GOT3 (cell line): Measurements from ENCODE around the gene FGFRL1.

ENCODE experiments used
- DNase-seq: peaks from one replicate; lab custom pipeline; 2025; ENCODE audit warnings: mixed read lengths; lab: John Stamatoyannopoulos, UW

The FGFRL1 gene

DNA sequence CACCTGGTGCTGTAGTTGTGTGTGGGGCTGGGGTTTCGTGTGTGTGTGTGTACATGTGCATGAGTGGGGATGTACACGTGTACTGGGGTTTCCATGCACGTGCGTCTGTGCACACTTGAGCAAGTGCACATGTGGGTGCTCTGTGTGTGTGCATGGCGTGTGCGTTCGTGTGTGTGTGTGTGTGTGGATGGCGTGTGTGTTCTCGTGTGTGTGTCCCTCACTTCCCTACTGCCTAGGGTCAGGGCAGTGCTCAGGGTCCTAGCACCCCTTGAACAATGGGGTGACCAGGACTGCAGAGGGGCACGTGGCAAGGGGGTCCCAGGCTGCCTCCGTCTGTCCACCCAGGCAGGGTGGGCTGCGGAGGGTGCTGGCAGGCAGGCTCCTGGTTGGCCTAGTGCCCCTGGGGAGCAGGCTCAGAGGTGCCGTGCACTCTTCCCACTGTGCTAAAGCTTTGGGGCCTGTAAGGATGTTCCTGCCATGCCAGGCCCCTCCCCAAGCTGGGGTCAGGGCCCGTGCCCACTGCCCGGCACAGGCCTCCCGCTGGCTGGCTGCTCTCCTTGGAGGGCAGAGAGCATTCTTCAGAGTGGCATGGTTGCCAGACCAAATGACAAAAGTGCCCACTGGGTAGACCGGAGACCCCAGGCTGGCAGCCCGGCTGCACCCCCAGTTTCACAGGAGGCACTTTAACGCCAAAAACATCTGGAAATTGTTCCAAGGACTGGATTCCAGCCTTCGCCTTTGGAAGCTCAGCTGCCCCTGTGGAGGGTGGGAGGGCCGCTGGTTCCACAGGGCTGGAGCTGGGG is 29.1 kb downstream of the FGFRL1 start:
- no peak for DNase-seq

DNA sequence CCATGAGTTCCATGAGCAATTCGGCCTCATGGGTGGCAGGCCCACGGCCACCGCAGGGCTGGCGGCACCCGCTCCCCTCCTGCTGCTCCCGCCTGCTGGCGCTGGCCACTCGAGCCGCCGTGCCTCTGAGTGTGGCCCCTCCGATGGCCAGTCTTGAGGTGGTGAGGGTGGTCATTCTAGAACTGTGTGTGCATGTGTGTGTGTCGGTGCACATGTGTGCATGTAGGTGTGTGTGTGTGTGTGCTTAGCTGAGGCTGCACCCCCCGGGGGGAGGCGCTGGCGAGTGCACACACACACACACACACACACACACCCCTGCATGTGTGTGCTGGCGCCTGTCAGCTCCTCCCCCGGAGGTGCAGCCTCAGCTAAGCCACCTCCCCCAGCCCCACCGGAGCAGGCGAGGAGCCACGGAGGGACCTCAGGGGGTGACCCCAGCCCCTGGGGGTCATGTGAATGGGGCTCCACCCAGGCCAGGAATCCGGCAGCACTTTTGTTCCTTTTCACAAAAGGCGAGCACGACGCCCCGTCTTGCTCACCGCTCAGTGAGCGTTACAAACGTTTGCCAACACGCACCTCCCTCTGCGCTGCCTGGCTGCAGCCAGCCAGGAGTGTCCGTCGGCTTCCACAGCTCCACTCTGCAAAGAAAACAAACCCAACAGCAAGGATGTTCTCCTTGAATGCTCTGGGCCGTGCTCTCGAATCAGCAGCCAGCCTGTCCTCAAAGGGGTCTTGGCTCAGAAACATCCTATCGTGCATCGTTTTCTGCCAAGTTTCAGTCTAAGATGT is 29.9 kb downstream of the FGFRL1 start:
- DNase-seq, result no peak

DNA sequence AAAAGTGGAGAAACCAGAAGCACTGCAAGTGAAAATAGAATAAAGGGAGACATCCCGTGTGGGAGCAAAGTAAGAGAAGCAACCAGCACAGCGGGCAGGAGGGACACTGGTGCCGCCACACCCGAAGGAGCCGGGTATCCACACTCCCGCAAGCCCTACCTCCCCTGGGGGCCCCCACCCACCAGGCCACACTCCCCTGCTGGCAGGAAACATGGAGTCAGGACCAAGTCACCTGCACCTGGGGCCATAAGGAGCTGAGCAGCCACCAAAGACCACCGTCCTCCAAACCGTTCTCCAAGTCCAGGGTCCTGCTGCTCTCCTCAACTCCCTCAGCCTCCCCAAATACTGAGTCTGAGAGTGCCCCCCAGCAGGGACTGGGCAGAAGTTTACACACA is 30.5 kb downstream of the FGFRL1 start:
- DNase-seq, result no peak

DNA sequence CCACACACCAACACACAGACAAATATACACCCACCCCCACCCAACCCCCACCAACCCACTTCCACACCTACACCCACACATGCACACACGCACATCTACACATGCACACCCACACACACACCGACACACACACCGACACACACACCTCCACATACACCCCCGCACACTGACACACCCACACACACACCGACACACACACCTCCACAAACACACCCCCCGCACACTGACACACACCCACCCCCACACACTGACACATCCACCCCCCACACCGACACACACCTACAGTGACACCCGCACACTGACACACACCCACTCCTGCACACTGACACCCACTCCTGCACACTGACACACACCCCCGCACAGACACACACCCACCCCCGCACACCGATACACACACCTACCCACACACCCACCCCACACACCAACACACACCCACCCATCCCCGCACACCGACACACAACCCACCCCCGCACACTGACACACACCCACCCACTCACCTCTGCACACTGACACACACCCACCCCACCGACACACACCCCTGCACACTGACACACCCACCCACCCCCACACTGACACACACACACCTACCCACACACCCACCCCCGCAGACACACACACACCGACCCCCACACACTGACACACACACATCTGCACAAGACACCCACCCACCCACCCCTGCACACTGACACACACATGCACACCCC is 31.1 kb downstream of the FGFRL1 start:
- DNase-seq, result no peak

DNA sequence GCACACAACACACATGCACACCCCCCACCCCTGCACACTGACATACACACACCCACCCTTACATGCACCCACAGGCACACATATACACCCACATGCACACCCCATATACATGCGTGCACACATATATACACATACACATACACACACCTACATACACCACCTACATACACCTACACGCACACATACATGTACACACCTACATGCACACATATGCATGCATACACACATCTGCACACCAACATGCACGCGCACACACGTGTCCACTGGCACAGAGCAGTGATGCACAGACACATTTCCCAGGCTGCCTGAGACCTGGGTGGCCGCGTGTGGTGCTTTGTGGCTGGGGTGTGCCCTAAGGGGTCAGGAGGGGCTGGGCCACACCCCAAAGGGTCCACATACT is 31.7 kb downstream of the FGFRL1 start:
- DNase-seq, result no peak

DNA sequence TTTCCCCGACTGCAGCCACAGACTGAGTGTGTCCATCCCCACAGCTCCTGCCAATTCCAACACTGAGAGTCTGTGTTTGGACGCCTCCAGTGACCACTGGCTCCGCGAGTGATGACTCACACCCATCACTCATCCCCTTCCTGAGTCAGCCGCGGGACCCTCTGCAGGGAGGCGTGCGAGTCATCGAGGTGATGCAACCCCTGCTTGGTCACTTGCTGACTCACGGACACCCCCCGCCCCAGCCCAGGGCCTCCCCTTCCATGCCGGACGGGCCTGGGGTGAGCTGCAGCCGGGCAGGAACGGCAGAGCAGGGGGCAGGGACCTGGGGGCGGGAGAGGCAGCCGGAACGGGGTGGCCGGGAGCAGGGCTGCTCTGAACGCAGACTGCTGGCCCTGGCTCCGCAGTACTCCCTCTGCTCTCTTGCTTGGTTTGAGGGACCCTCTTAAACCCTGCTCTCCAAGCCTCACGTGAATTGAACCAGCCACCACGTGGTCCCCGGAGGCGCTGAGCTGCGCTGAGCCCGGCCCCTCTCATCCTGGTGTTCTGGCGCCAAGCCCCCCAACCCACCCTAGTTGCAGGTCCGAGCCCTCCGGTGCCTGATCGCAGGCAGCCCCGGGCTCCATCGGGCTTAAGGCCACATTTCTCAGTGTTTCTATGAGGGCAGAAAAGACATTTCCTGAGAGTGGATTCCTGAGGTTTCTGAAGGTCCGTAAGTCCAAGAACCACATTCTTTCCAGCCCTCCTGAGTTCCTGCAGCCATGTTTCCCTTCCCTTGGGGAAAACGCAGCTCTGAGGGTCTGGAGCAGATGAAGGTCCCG is 32.4 kb downstream of the FGFRL1 start:
- peak; percentile 94 for DNase-seq

DNA sequence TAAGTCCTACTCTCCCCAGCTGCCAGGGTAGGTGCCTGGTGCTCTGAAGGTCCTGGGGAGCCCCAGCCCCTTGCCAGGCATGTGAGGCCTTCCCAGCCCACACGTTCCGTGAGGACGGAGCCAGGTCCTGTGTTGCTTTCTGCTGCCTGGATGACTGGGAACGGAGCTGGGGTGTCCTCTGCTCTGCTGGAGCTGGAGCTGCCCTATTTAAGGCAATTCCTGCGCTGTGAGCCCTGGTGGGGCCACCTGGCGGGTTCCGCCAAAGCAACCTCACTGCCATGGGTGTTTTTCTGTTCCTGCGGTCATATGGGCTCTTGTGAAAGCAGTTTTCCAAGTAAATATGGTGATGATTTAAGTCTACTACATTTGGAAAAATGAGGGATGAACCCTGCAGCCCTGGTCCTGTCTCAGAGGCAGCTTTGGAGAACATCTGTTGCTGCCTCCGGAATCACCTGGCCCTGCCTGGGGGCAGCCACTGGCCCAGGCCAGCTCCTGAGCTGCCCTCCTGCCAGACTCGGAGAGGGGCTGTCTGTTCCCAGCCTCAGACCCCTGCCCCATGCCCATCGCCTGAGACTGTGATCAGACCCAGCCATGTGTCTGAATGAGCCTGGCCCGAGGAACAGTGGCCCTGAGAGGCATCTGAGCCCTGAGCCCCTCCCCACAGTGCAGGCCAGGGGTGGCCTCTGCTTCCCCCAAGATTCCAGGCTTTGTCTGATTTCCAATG is 33.2 kb downstream of the FGFRL1 start:
- no peak for DNase-seq

DNA sequence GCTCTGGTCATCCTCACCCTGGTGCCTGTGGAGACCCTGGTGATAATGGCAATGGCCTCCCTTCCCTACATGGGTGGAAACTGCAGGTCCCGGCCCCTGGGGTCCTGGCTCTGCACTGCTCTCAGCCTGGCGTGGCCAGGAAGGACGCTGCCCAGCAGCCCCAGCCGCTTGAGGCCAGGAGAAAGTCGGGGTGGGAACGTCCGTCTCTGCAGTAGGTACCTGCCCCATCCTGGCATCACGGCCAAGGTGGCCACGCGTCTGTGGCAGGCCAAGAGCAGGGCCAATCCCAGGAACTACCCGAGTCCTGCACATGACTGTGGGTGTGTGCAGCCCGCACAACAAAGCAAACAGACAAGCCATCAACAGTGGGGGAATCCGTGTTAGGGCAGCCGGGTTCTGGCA is 33.8 kb downstream of the FGFRL1 start:
- DNase-seq, result no peak

DNA sequence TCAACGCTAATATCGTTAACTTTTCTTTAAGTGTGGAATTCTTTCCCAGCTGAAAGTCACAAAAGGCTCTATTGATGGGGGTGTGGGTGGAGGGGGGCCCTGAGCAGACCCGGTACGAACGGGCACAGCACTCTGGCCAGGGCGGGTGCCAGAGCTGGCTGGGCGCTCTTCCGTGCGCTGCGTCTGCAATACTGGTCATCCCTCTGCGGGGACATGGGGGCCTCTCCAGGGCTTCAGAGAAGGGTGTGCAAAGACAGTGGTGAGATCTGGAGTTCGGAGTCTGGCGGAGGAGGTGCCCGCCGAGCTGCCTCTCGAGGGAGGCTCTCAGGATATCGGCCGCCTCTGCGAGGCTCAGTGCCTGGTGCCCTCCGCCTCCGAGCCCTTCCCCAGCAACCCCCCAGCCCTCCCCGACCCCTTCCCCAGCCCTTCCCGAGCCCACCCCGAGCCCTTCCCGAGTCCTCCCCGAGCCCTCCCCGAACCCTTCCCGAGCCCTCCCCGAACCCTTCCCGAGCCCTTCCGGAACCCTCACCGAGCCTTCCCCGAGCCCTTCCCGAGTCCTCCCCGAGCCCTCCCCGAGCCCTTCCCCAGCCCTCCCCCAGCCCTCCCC is 34.3 kb downstream of the FGFRL1 start:
- no peak for DNase-seq

DNA sequence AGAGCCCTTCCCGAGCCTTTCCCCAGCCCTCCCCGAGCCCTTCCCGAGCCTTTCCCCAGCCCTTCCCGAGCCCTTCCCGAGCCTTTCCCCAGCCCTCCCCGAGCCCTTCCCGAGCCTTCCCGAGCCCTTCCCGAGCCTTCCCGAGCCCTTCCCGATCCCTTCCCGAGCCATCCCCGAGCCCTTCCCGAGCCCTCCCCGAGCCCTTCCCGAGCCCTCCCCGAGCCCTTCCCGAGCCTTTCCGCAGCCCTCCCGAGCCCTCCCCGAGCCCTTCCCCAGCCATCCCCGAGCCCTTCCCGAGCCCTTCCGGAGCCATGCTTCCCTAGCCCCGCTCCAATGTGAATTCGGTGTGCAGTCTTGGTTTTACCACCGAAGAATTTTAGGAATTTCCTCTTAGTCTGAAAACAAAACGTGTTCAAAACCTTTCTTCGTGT is 35.2 kb downstream of the FGFRL1 start:
- DNase-seq, result peak; percentile 38

DNA sequence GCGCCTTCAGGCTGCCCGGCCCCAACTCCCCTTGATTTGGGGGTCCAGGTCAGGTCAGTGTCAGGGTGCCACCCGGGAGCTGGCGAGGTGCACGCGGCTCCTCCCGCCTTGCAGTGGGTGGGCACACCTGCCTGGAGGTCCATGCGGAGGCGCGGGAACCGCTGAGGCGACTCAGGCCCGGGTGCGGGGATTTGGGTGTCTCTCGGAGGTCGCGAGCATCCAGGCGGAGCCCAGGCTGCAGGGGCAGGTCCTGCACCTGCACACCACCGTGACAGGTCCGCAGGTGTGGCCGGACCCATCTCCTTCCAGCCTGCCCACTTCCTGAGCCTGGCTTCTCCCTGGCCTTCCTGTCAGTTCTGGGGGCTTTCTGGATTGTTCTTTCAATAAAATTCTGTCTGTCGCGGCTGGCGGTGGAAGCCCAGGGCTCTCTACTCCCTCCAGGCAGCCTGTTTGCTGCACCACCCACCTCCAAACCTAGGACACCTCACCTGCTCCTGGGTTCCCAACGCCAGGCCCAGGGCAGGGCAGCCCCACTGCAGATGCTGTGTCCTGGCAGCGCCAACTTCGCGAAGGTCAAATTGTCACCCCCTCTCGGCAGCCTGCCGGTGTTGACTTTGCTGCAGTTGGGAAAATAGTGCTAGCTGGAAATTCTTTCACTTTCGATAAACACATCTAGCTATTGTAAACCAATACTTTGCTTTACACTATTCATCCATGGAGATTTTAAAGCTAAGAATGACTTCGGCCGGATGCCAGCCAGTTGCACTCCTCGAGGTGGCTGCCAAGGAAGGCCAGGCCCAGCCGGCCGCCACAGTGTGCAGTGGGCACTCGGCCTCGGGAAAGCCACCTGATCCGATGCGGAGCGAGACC is 35.9 kb downstream of the FGFRL1 start:
- DNase-seq, result no peak

DNA sequence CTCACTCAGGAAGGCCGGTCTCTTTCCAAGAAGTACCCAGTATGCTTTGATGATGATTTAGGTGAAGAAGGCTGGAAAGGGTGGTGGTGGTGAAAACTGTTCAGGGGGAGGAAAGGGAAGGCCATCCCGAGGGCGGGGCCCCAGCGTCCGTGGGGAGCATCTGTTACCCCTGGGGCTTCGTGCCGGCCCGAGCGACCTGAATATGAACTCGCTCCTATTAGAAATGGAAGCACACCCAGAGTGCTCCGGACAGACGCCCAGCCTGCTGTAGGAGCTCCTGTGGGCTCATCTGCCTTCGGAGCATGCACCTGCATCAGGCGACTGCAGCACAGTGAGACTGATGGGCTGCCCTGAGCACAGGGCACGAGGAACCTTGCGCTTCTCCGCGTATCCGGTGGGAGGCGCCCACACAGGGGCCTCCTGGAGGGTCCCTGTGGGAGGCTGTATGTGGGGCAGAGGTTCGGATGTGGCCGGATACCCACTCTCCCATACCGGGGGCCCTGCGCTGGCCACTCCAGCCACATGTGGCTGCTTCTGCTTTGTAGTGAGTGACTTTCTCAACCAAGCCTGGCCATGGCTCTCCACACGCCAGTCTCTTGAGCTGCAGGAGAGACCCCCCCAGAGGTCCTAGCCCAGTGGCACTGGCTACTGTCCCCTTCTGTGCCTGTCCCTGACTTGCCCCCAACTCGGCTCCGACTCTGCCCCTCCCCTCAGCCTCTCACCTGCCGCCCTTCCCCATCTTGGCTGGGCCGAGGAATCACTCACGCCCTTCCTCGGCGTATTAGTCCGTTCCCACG is 36.7 kb downstream of the FGFRL1 start:
- no peak for DNase-seq

DNA sequence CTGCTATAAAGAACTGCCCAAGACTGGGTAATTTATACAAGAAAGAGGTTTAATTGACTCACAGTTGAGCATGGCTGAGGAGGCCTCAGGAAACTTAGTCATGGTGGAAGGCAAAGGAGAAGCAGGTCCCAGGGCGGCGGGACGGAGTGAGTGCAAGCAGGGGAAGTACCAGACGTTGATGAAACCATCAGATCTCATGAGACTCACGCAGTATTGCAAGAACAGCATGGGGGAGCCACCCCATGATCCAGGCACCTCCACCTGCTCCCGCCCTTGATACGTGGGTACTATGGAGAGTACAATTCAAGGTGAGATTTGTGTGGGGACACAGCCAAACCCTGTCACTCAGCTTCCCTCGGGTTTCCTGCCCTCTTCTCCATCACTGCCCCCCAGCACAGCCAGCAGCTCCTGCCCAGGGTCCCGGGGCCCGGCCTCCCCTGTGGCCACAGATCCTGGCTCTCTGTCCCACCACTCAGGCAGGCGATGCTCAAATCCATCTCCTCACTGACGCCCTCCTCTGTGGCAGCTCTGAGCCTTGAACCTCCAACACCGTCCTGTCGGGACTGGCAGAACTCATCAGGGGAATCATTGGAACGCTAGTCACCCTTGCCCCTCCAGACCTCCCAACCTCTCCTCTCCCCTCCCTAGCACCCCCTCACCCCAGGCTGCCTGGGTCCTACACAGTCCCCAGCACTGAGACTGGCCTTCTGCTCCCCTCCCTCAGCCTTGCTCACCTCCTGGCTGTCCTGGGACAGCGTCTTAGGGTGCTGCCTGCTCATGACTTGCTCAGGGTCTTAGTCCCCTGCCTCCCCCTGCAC is 37.6 kb downstream of the FGFRL1 start:
- DNase-seq, result no peak

DNA sequence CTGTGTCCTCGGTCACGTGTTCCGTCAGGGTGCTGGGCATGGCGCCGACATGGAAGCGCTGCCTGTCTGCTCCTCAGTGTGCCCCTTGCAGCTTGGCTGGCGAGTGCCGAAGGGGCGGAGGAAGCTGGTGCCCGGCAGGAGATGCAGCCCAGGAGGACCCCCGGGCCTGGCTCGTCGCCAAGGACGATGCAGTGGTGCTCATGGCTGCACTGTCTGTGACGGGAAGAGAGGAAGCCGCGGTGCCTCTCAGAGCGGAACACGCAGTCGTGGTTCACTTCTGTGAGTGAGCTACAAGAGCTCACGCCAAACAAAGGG is 38.1 kb downstream of the FGFRL1 start:
- no peak for DNase-seq

DNA sequence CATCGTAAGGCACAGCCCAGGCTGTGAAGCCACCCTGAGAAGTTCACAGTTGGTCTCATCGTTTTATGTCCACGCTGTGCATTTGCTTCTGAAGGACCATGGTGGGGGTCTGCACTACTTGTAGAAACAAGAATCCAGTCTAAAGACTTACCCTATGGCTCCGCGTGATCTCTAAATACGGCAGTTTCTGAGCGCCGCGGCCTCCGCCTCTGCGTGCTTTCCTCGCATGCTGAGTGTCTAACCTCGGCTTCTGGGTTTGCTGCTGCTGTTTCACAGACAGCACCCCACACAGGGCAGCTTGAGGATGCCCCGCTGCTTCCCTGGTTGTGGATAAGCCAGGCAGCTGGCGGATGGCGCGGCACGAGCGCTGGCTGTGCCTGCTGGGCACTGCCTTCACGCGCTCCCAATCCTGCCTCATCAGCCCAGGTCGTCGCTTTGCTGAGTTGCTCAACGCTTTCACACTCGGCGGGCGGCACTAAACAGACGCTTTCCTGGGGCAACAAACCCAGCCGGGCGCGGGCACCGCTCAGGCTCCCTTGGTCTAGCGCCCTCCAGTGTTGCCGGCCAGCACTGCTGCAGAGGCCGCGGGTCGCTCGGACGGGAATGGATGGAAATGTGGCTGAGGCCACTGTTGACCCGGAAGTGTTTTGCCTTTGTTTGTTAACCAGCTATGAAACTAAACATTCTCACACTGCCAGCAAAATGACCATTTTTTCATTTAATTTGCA is 39.2 kb downstream of the FGFRL1 start:
- DNase-seq, result no peak

DNA sequence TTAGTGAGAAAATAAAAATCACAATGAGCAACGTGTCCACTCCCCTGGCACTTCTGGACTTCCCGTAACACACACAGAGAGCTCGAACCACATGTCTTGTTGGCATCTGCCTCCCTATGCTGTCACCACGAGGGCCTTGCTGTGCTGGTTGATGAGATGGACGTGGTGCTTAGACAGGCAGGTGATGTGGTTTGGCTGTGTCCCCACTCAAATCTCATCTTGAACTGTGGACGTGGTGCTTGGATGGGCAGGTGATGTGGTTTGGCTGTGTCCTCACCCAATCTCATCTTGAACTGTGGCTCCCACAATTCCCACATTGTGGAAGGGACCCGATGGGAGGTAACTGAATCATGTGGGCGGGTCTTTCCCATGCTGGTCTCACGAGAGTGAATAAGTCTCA is 40.0 kb downstream of the FGFRL1 start:
- DNase-seq, result no peak

DNA sequence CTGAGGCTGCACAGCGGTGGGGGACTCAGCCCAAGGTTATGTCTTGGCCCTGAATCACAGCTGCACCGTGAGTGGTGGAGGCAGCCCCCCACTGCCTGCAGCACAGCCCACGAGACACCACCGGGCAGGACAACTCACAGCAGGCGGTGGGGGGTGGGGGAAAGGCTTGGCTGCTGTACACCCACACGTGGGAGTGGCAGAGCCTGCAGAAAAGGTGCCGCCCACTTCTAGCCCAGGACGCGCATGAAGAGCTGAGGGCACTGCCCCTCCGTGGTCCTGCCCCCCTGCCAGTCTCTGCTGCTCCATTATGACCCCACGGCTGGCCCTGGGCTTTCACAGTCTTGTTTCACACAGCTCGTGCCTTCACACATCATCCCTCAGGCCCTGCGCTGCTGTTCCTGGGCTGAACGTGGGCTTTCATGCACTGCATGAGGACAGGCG is 40.8 kb downstream of the FGFRL1 start:
- DNase-seq, result no peak
